ENCODE results near the gene MAP3K19.
"Not testable (repeated sequence)": the region's sequence is repeated elsewhere in the genome, so short reads cannot be mapped to it uniquely, and the experiment has no call there.

MAP3K19 gene

GRCh38 chr2:134982603-134983002 lies 64.6 kb downstream of the MAP3K19 start:
- no peak for DNase-seq

DNA sequence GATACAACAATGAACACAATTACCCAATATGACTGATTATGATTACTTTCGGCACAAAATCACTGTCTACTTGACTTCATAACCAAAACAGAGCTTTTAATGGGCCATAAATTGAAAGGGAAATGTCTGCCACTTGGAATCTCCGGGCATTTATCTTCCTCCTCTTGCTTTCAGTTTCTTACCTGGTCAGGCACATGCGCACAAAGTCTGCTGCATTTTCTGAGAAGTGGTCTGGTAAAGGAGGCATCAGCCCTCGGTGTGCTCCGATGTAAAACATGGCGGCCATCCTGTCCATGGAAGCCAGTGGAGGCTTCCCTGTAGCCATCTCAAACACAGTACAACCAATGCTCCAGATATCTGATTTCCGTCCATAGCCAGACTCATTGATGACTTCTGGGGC lies 66.6 kb downstream of the MAP3K19 start:
- DNase-seq = no peak

GRCh38 chr2:134979221-134979620 lies 68.0 kb downstream of the MAP3K19 start:
- DNase-seq = no peak

DNA sequence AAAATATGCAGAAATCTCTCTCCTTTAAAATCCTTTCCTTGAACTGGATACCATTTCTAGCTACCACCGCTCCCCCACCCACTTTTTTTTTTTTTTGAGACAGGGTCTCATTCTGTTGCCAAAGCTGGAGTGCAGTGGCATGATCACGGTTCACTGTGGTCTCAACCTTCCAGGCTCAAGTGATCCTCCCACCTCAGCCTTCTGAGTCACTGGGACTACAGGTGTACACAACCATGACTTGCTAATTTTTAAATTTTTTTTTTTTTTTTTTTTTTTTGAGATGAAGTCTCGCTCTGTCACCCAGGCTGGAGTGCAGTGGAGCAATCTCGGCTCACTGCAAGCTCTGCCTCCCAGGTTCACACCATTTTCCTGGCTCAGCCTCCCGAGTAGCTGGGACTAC lies 70.1 kb downstream of the MAP3K19 start:
- DNase-seq = not testable (repeated sequence)

DNA sequence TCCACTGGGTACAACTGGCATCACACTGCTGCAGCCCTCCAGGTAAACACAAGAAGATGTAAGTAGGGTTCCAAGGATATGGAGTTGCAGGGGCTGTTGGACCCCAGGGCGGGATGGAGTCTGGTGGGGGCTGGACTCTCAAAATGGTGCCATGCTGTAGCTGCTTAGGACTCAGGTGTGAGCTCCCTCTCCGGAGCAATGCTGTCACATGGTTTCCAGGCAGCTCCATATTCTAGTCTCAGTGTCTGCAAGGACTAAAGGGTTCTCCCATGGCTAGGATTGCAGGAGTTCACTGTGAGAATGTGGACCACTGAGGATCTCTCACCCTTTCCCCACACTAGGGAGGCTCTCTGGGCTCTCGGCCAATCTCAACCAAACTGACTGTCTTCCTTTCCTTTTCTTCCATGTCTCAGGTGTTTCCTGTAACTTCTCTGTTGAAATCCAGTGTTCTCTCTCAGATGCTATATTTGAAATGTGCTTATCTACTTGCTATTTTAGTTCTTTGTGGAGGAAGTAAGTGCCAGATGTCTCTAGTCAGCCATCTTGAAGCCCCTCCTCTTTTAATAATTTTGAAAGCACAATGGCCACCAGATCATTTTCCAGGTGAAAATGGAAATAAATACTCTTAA lies 71.1 kb downstream of the MAP3K19 start:
- DNase-seq = no peak

- DNase-seq = no peak
These were observed 71.8 kb downstream of the MAP3K19 start for GRCh38 chr2:134975281-134976009.

DNA sequence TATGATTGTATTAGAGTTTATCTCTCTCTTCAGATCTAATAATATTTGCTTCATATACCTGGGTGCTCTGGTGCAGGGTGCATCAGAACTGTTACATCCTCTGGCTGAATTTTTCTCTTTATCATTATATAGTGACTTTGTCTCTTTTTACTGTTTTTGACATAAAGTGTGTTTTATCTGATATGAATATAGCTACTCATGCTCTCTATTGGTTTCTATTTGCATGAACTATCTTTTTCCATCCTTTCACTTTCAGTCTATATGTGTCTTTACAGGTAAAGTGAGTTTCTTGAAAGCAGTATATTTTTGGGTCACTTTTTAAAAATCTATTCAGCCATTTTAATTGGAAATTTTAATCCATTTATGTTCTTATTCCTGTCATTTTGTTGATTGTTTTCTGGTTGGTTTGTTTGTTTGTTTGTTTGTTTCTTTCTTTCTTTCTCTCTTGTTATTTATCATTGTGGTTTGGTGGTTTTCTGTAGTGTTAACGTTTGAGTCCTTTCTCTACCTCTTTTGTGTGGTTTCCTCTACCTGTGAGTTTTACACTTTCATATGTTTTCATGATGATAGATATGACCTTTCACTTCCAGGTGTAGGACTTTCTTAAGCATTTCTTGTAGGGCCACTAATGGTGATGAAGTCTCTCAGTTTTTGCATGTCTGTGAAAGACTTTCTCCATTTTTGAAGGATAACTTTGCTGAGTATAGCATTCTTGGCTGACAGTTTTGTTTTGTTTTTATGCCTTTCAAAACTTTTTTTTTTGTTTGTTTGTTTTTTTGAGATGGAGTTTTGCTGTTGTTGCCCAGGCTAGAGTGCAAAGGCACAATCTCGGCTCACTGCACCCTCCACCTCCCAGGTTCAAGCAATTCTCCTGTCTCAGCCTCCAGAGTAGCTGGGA lies 73.8 kb downstream of the MAP3K19 start:
- no peak for DNase-seq

DNA sequence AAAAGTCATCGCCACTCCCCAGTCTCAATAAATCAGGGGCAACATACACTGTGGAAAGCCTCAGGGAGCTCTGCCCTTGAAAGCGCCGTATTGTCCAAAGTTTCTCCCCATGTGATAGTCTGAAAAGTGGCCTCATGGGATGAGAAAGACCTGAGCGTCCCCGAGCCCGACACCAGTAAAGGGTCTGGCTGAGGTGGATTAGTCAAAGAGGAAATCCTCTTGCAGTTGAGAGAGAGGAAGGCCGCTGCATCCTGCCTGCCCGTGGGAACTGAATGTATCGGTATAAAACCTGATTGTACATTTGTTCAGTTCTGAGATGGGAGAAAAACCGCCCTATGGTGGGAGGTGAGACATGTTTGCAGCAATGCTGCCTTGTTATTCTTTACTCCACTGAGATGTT lies 80.1 kb downstream of the MAP3K19 start:
- not testable (repeated sequence) for DNase-seq

DNA sequence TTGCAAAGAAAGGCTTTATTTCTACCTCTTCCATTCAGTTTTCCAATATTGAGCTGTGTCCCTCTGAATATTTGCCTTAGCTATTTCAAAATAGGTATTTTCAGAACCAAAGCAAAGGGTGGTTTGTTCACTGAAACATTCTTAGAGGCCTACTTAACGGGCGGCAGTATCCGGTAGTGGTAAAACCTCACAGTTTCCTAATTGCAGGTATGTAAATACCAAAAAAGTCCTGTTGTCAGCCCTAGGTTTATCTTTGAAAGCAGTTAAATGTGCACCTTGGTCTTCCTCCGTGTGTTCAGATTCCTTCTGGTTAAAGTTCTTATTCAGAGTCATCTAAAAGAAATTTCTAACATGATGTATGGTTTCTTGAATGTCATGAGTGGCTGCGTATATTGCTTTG lies 89.8 kb downstream of the MAP3K19 start:
- no peak for DNase-seq

DNA sequence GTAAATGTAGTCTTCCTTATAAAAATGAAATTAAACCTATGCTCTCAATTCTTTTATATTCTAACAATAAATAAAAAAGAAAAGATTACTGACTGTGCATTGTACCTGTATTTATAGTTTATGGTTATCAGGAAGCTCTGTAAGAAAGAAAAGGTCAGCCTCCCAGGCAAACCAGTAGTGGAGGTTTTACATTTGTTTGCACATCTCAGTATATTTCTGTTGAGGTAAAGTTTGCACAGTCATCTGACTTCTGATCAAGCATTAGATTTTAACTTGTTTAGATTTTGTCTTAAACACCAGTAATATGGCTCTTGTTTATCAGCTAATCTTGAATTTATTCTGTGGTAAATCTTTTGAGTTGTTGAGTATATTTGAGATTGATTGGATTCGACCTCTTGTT lies 91.5 kb downstream of the MAP3K19 start:
- DNase-seq = no peak

GRCh38 chr2:134954065-134954464 lies 93.2 kb downstream of the MAP3K19 start:
- no peak for DNase-seq

DNA sequence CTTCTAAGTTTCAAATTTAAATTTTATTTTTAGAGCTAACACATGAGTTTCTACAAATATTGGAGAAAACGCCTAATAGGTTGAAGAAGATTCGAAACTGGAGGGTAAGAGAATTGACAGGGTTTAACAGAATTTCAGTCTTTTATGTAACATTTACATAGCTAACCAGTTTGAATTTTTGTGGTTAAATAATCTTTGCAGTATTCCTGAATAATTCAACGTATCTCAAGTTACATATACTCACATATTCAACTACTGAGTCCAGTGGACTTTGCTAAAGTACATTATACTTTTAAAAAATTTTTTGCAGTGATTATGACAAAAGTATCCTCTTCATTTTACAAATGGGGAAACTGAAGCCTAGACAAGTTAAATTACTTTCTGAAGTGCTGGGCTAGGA lies 94.6 kb downstream of the MAP3K19 start:
- no peak for DNase-seq

DNA sequence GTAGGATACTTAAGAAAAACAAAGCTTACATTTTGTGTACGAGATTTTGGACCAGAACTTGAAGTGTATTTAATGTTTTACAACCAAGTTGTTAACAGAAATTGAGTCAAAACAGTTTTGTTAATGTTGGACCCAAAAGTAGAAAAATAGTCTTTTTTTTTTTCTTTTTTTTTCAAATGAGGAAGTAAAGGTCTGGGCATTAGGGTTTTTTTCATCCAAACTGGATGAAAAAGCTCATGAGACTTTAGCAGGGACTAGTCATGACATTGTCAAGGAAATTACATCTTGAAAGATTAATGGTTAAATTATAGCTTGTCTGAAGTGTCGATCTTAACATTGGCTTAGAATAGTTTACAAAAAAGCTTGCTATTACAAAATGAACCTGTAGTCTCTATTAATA lies 96.4 kb downstream of the MAP3K19 start:
- DNase-seq = no peak

- DNase-seq = no peak
These were observed 97.1 kb downstream of the MAP3K19 start for GRCh38 chr2:134949981-134950708.

GRCh38 chr2:134946073-134946472 lies 101.2 kb downstream of the MAP3K19 start:
- DNase-seq = no peak

- DNase-seq = no peak
These were observed 102.3 kb downstream of the MAP3K19 start for GRCh38 chr2:134944975-134945374.

DNA sequence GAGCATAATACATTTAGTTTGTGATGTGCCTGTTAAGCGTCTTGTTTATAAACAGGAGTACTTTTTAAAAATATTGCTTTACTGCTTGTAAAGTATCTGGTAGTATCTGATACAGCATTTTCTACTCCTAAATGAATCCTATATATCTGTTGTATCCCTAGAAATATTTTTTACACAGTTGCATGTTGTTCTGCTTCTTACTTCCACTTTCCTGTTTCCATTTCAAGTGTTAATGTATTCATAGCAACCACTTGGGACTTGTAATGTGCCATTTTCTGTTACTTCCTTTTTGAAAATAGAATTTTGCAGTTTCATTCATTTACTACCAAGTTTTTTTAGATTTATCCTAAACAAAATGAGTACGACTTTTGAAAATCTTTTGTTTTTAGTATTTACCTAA lies 103.7 kb downstream of the MAP3K19 start:
- DNase-seq = no peak

GRCh38 chr2:134936691-134937090 lies 110.6 kb downstream of the MAP3K19 start:
- DNase-seq = no peak

DNA sequence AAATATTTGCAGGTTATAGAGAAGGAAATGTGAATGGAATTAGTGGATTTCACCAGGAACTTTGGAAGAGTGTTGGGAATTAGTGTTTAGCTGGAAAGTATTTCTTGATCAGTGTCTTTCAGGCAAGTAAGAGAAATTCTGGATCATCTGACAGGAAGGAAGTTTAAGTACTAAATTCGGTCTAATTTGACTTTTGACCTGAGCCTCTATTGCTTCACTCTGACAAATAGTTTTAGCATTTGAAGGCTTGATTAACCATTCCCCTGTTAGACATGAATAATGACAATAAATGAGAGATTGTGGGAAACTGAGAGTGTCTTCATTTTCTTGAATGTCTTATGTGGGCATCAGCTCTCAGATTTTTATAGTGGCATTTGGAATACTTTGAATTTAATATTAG lies 112.6 kb downstream of the MAP3K19 start:
- no peak for DNase-seq

GRCh38 chr2:134934150-134934549 lies 113.1 kb downstream of the MAP3K19 start:
- no peak for DNase-seq

GRCh38 chr2:134933732-134934131 lies 113.5 kb downstream of the MAP3K19 start:
- DNase-seq = no peak

GRCh38 chr2:134932864-134933526 lies 114.3 kb downstream of the MAP3K19 start:
- DNase-seq = no peak

GRCh38 chr2:134927195-134927594 lies 120.1 kb downstream of the MAP3K19 start:
- no peak for DNase-seq
